HepG2 (cell line): ENCODE results near the gene BHLHE41.

Source experiments
- ATF2 ChIP-seq: sonication (generic); formaldehyde crosslinking; IDR thresholded peaks from 2 replicates; pipeline ENCODE4 v1.4.0; 2020; ENCODE audit warnings: missing genetic modification reagents
- CC2D1A ChIP-seq: sonication (generic); formaldehyde crosslinking; IDR thresholded peaks from 2 replicates; pipeline ENCODE4 v1.8.1; 2023; ENCODE audit warnings: mild to moderate bottlenecking, missing genetic modification reagents
- DMTF1 ChIP-seq: sonication (generic); formaldehyde crosslinking; IDR thresholded peaks from 2 replicates; pipeline ENCODE4 v1.4.0; 2020; ENCODE audit warnings: mild to moderate bottlenecking, missing genetic modification reagents
- MAZ ChIP-seq, 2 experiments: sonication (generic) in 1 of 2; formaldehyde crosslinking in 1 of 2; IDR thresholded peaks; 2 replicates each; pipeline versions ENCODE4 v1.5.0 to v1.6.1; 2012 to 2020; ENCODE audit warnings: low read depth in 2 of 2, mild to moderate bottlenecking in 2 of 2, borderline replicate concordance in 1 of 2, improper control_type of control experiment in 1 of 2, low read length in 1 of 2, missing genetic modification reagents in 1 of 2, moderate library complexity in 1 of 2
- NBN ChIP-seq: fragments of 450-650 bp; conservative IDR thresholded peaks from 2 replicates; pipeline ENCODE4 v1.6.1; 2017
- ZFAT ChIP-seq: sonication (generic); formaldehyde crosslinking; conservative IDR thresholded peaks from 2 replicates; pipeline ENCODE4 v1.8.1; 2023; ENCODE audit warnings: missing genetic modification reagents, inconsistent platforms
- ZNF549 ChIP-seq: sonication (generic); formaldehyde crosslinking; IDR thresholded peaks from 2 replicates; pipeline ENCODE4 v1.5.0; 2020; ENCODE audit warnings: missing genetic modification reagents
- ZNF792 ChIP-seq: IDR thresholded peaks from 2 replicates; pipeline ENCODE4 v1.6.1; 2016
- TF ChIP-seq, protein P1 (sequence below): sonication (generic); formaldehyde crosslinking; IDR thresholded peaks from 2 replicates; pipeline ENCODE4 v1.5.0; 2020; ENCODE audit warnings: mild to moderate bottlenecking, missing genetic modification reagents, moderate library complexity
- TF ChIP-seq, protein P2 (sequence below), 2 experiments: IDR thresholded peaks; 2 replicates each; pipeline ENCODE4 v1.6.1; 2011 to 2012; ENCODE audit warnings: low read length in 2 of 2, borderline replicate concordance in 1 of 2, low read depth in 1 of 2, mild to moderate bottlenecking in 1 of 2, moderate library complexity in 1 of 2

DNA sequence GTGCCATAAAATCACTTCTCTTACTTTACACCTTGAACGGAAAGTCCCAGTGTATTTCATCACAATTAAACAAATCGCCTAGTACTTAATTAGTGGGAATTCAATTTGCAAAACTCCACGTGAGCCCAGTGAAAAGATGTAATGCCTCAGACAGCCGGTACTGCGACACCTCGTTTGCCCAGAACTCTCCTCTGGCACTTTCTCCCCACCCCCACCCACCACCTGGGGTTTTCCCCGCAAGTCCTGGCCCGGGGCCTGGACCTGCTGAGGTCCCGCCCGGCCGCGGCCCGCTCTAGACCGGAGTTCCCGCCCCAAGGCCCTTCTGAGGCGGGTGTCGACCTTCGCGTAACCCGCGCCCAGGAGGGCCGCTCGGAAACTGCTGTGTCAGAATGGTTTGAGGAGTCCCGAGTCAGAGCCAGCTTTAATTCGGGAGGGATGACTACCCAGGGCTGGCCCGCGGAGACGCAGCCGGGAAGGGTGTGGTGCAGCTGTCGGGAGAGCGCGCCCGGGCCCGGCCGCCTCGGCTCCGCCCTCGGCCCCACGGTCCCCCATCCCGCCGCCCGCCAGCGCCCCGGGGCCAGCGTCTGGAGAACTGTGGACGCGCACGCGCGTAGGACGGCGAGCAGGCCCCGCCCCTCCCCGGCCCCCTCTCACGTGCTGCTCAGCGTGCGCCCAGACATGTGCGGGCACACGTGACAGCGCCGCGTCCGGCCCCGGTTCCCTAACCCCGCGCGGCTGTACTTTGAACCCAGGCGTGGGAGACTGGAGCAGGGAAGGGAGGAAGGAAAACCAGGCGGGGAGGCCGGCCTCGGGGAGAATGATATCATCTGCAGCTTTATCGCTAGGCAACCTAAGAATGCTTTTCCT, 10.8 kb downstream of the BHLHE41 start:
- TF ChIP-seq ZFAT (CRISPR knock-in tag) (no peak), MAZ (IDR thresholded peaks at IDR 0.05; ENCODE audit: borderline replicate concordance, low read depth, low read length) (peak; percentile 86), MAZ (CRISPR knock-in tag; IDR thresholded peaks at IDR 0.05; ENCODE audit: low read depth) (peak; percentile 91), DMTF1 (no peak), NBN (no peak), CC2D1A (CRISPR knock-in tag) (no peak), ATF2 (CRISPR knock-in tag) (no peak), ZNF792 (no peak), ZNF549 (CRISPR knock-in tag) (no peak)
- TF ChIP-seq, protein P1, sequence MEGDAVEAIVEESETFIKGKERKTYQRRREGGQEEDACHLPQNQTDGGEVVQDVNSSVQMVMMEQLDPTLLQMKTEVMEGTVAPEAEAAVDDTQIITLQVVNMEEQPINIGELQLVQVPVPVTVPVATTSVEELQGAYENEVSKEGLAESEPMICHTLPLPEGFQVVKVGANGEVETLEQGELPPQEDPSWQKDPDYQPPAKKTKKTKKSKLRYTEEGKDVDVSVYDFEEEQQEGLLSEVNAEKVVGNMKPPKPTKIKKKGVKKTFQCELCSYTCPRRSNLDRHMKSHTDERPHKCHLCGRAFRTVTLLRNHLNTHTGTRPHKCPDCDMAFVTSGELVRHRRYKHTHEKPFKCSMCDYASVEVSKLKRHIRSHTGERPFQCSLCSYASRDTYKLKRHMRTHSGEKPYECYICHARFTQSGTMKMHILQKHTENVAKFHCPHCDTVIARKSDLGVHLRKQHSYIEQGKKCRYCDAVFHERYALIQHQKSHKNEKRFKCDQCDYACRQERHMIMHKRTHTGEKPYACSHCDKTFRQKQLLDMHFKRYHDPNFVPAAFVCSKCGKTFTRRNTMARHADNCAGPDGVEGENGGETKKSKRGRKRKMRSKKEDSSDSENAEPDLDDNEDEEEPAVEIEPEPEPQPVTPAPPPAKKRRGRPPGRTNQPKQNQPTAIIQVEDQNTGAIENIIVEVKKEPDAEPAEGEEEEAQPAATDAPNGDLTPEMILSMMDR (CRISPR knock-in tag), result no peak
- TF ChIP-seq, protein P2, sequence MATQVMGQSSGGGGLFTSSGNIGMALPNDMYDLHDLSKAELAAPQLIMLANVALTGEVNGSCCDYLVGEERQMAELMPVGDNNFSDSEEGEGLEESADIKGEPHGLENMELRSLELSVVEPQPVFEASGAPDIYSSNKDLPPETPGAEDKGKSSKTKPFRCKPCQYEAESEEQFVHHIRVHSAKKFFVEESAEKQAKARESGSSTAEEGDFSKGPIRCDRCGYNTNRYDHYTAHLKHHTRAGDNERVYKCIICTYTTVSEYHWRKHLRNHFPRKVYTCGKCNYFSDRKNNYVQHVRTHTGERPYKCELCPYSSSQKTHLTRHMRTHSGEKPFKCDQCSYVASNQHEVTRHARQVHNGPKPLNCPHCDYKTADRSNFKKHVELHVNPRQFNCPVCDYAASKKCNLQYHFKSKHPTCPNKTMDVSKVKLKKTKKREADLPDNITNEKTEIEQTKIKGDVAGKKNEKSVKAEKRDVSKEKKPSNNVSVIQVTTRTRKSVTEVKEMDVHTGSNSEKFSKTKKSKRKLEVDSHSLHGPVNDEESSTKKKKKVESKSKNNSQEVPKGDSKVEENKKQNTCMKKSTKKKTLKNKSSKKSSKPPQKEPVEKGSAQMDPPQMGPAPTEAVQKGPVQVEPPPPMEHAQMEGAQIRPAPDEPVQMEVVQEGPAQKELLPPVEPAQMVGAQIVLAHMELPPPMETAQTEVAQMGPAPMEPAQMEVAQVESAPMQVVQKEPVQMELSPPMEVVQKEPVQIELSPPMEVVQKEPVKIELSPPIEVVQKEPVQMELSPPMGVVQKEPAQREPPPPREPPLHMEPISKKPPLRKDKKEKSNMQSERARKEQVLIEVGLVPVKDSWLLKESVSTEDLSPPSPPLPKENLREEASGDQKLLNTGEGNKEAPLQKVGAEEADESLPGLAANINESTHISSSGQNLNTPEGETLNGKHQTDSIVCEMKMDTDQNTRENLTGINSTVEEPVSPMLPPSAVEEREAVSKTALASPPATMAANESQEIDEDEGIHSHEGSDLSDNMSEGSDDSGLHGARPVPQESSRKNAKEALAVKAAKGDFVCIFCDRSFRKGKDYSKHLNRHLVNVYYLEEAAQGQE (IDR thresholded peaks at IDR 0.05; ENCODE audit: borderline replicate concordance in 1 of 2, low read depth in 1 of 2, low read length in 2 of 2), result no peak
